GM12878 (cell line): ENCODE data around the gene MRPL53. TPM values are rescaled to one million over a fixed set of nuclear protein-coding genes. Genes with fewer than 3 reads are reported as not detected.

Source experiments
- ATAC-seq: fragments of 200-7000 bp; cut with Tn5 transposase; 3 replicates; pipeline ENCODE4 v1.9.1; 2020; ENCODE audit warnings: mild to moderate bottlenecking, moderate library complexity
- BruUV-seq: library from RNA; stranded (reverse); fragments of 400-500 nt; replicated peaks from 2 replicates; lab custom pipeline; 2021; lab: Mats Ljungman, UMichigan
- CTCF ChIA-PET: fragments of 300-600 bp; sonication (Branson Sonifier 250); formaldehyde crosslinking; extraction: SDS; loops from one replicate; lab custom pipeline; 2021; ENCODE audit warnings: inconsistent platforms; lab: Yijun Ruan, JAX
- POLR2A ChIA-PET: fragments of 350-600 bp; formaldehyde crosslinking; extraction: SDS; loops from one replicate; lab custom pipeline; 2021; ENCODE audit warnings: inconsistent platforms; lab: Charles Lee
- RAD21 ChIA-PET: fragments of 300-600 bp; sonication (Branson Sonifier 250); formaldehyde crosslinking; loops from one replicate; lab custom pipeline; 2023; ENCODE audit warnings: antibody characterized with exemption; ENCODE audit not compliant: unreplicated experiment; lab: Charles Lee
- SMC1A ChIA-PET: fragments of 300-600 bp; sonication (Branson Sonifier 250); formaldehyde crosslinking; loops from one replicate; lab custom pipeline; 2023; ENCODE audit not compliant: unreplicated experiment, uncharacterized antibody; lab: Charles Lee
- DNase-seq: peaks from one replicate; pipeline ENCODE4 v3.0.0-alpha.2; 2011; ENCODE audit warnings: low read depth, low spot score
- FAIRE-seq: peaks from 3 replicates; lab custom pipeline; 2011; peaks lifted over from hg19 to GRCh38; lab: Jason Lieb, UNC
- H2AFZ ChIP-seq: 2 replicates; pipeline ENCODE4 v1.6.0; 2011; ENCODE audit warnings: low read depth, low read length, control low read depth; ENCODE audit not compliant: control insufficient read depth
- H3K27ac ChIP-seq: 2 replicates; pipeline ENCODE4 v1.5.1; 2011; ENCODE audit warnings: control low read depth; ENCODE audit not compliant: control insufficient read depth, insufficient read depth
- H3K27me3 ChIP-seq, 2 experiments: replicated peaks in 1 of 2; 2 replicates each; pipeline versions ENCODE4 v1.6.0 to v1.6.1; 2011; ENCODE audit warnings: low read length in 1 of 2; ENCODE audit not compliant: control insufficient read depth in 2 of 2, insufficient read depth in 2 of 2
- H3K36me3 ChIP-seq, 2 experiments: 2 replicates each; pipeline ENCODE4 v1.5.1; 2011; ENCODE audit warnings: low read length in 1 of 2; ENCODE audit not compliant: control insufficient read depth in 2 of 2, insufficient read depth in 2 of 2
- H3K4me1 ChIP-seq: 2 replicates; pipeline ENCODE4 v1.6.1; 2011; ENCODE audit warnings: mild to moderate bottlenecking, low read length, moderate library complexity, mixed read lengths; ENCODE audit not compliant: control insufficient read depth, insufficient read depth
- H3K4me2 ChIP-seq: 2 replicates; pipeline ENCODE4 v1.6.0; 2011; ENCODE audit warnings: control low read depth; ENCODE audit not compliant: control insufficient read depth, insufficient read depth
- H3K4me3 ChIP-seq: fragments of 200-600 bp; sonication (generic); 2 replicates; pipeline ENCODE4 v1.5.1; 2016
- H3K79me2 ChIP-seq: 2 replicates; pipeline ENCODE4 v1.6.0; 2011; ENCODE audit warnings: low read length; ENCODE audit not compliant: control insufficient read depth, insufficient read depth
- H3K9ac ChIP-seq: 2 replicates; pipeline ENCODE4 v1.8.0; 2011; ENCODE audit warnings: low read length, control low read depth, mixed read lengths; ENCODE audit not compliant: control insufficient read depth, insufficient read depth
- H3K9me3 ChIP-seq: replicated peaks from 3 replicates; pipeline ENCODE4 v1.5.1; 2011; ENCODE audit warnings: mild to moderate bottlenecking, low read length; ENCODE audit not compliant: control insufficient read depth, insufficient read depth
- H4K20me1 ChIP-seq: 2 replicates; pipeline ENCODE4 v1.6.0; 2011; ENCODE audit not compliant: control insufficient read depth, insufficient read depth
- CREB1 ChIP-seq: IDR thresholded peaks from 2 replicates; pipeline ENCODE4 v1.6.1; 2012; ENCODE audit warnings: low read depth, mild to moderate bottlenecking, inconsistent platforms
- FOXM1 ChIP-seq: IDR thresholded peaks from 2 replicates; pipeline ENCODE4 v1.6.1; 2012; ENCODE audit warnings: low read depth, mild to moderate bottlenecking, inconsistent platforms, low read length, moderate library complexity
- HCFC1 ChIP-seq: fragments of 150-350 bp; IDR thresholded peaks from 2 replicates; pipeline ENCODE4 v1.6.1; 2014; ENCODE audit warnings: low read length
- HDAC6 ChIP-seq: fragments of 200-600 bp; sonication (generic); IDR thresholded peaks from one replicate; pipeline ENCODE4 v1.8.0; 2017; ENCODE audit warnings: antibody characterized with exemption; ENCODE audit not compliant: unreplicated experiment
- KLF5 ChIP-seq: fragments of 450-650 bp; IDR thresholded peaks from 2 replicates; pipeline ENCODE4 v1.6.1; 2014; ENCODE audit warnings: mild to moderate bottlenecking; ENCODE audit not compliant: partially characterized antibody
- MTA3 ChIP-seq: IDR thresholded peaks from 2 replicates; pipeline ENCODE4 v1.6.1; 2012; ENCODE audit warnings: low read length, inconsistent platforms, borderline replicate concordance
- NKRF ChIP-seq: fragments of 450-650 bp; conservative IDR thresholded peaks from 2 replicates; pipeline ENCODE4 v1.6.1; 2017; ENCODE audit warnings: mild to moderate bottlenecking, moderate library complexity
- PML ChIP-seq: IDR thresholded peaks from 2 replicates; pipeline ENCODE4 v1.6.1; 2012; ENCODE audit warnings: low read length, inconsistent platforms
- POLR2A ChIP-seq: IDR thresholded peaks from 2 replicates; pipeline ENCODE4 v1.6.1; 2011; ENCODE audit warnings: low read depth, mild to moderate bottlenecking, low read length
- POLR2AphosphoS2 ChIP-seq: IDR thresholded peaks from 2 replicates; pipeline ENCODE4 v1.6.1; 2011; ENCODE audit warnings: low read depth, mild to moderate bottlenecking, low read length, improper control_type of control experiment, moderate library complexity
- POLR2AphosphoS5 ChIP-seq: IDR thresholded peaks from 2 replicates; pipeline ENCODE4 v1.6.1; 2011; ENCODE audit warnings: mild to moderate bottlenecking, low read length, inconsistent platforms
- RCOR1 ChIP-seq: conservative IDR thresholded peaks from 2 replicates; pipeline ENCODE4 v1.6.1; 2012; ENCODE audit warnings: low read depth, low read length, improper control_type of control experiment
- RFX5 ChIP-seq: IDR thresholded peaks from 2 replicates; pipeline ENCODE4 v1.6.1; 2011; ENCODE audit warnings: low read depth, low read length, improper control_type of control experiment
- SUZ12 ChIP-seq: fragments of 200-600 bp; sonication (generic); IDR thresholded peaks from one replicate; pipeline ENCODE4 v1.6.1; 2018; ENCODE audit warnings: antibody characterized with exemption, mild to moderate bottlenecking; ENCODE audit not compliant: unreplicated experiment
- TCF12 ChIP-seq: IDR thresholded peaks from 2 replicates; pipeline ENCODE4 v1.6.1; 2011; ENCODE audit warnings: low read depth, mild to moderate bottlenecking, low read length
- ZBTB40 ChIP-seq: fragments of 450-650 bp; IDR thresholded peaks from 2 replicates; pipeline ENCODE4 v1.6.1; 2016; ENCODE audit warnings: mild to moderate bottlenecking, moderate library complexity, borderline replicate concordance
- WGBS: methylation state at CpG from one replicate; pipeline ENCODE4 v1.1.6; 2016; ENCODE audit warnings: low lambda C conversion rate; ENCODE audit not compliant: insufficient replicate concordance, insufficient coverage; ENCODE audit errors: missing lambda C conversion rate; 5-methylcytosine and 5-hydroxymethylcytosine counted together
- in situ Hi-C: fragments of 300-500 bp; cut with MboI; formaldehyde crosslinking; loops from 9 replicates; pipeline ENCODE4 v1.14.3; 2018; ENCODE audit warnings: mixed read lengths
- intact Hi-C: fragments of 100-400 bp; cut with micrococcal nuclease; formaldehyde crosslinking; loops from one replicate; pipeline ENCODE4 v1.14.2; 2022; ENCODE audit not compliant: unreplicated experiment
- polyA plus RNA-seq, 11 experiments: library from polyadenylated mRNA; depleted of rRNA in 4 of 11; unstranded in 6 of 11; stranded (reverse) in 5 of 11; fragments of >200 nt; fragmentation: Nextera tagmentation in 4 of 11; fragmentation: Illumina TruSeq in 1 of 11; extraction: Ambion mirVana in 4 of 11; extraction: Trizol in 1 of 11; gene quantifications; 1 replicate in 1 of 11; 2 replicates in 10 of 11; pipeline versions ENCODE4 v1.2.1 to v1.2.3, GENCODE V29; 2011 to 2016; ENCODE audit warnings: inconsistent platforms in 2 of 11, missing spikeins in 2 of 11, low read depth in 1 of 11
- total RNA-seq, 4 experiments: library from RNA; depleted of rRNA in 3 of 4; stranded (reverse); fragments of >200 nt in 3 of 4; fragmentation: Illumina TruSeq in 1 of 4; extraction: Trizol in 1 of 4; gene quantifications; 2 replicates each; pipeline versions ENCODE4 v1.2.1 to v1.2.3, GENCODE V29; 2013 to 2021

Gene MRPL53
- total and polyA plus RNA-seq, 10 of the 15 experiments (the other 5 are each of a cell fraction or from before 2014, with no cell fraction given): 15.1 to 167 (median 80.9) TPM

DNA sequence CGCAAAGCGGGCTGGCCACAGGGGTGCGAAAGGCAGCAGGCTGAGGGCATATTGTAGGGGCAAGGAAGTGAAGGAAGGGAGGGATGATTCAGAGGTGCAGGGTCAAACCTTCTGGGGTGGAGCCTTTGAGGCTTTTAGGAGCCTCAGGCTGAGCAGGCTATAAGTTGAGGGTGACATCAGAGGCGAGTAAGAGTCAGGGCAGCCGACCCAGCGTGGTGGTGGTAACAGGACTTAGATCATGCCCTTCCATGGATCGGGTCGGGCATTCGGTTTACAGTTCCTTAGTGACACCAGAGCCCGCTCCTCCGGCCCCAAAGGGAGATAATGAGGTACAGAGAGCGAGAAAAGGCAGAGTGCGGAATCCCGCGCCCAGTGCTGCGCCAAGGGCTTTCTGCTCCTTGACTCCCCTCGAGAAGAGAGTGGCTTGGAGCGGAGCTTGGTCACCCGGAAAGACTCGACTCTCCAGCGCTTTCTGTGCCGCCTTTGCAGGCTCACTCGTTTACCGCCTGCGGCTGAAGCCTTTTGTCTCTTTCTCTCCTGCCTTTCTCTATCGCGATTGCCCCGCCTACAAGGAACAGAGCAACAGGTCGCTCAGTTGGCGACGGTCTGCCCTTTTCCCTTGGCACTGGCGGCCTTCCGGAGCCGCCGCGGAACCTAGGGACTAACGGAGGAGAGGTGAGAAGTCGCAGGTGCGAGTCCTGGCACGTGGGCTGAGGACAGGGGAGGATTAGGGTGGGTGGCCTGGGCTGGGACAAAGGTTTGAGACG lies 26.2 kb upstream of the MRPL53 start (continued):
- no peak for TF ChIP-seq RCOR1
- TF ChIP-seq PML: no peak
- TF ChIP-seq, all 136 proteins: peak for 4

- Histone ChIP-seq H3K27ac (no peak overlapping the region), H3K4me1 (peaks cover 12% of the 10 kb centered on the region), H3K79me2 (no peaks in the 10 kb centered on the region), H3K4me3 (peak overlapping the region; percentile 57; the same call in 1 of the 2 replicates), H4K20me1 (no peaks in the 10 kb centered on the region), H3K9me3 (no peaks in the 10 kb centered on the region), H3K9ac (no peak overlapping the region), H3K27me3 (peaks cover 15 to 25% of the 10 kb centered on the region in 2 experiments; a peak in 3 of 4 replicates), H3K36me3 (peaks cover 0 to 4% of the 10 kb centered on the region in 2 experiments; a peak in 2 of 4 replicates), H2AFZ (peak overlapping the region; percentile 68), H3K4me2 (peak overlapping the region; percentile 46)
- FAIRE-seq (no peak), ATAC-seq (no peak), DNase-seq (no peak)
- CTCF ChIA-PET: interaction anchor here (0.6 to 13.9 kb wide), 2 partner anchors 15 to 89 kb away, joined by 3 to 231 read pairs; partner anchors contain the start of genes CCDC142 and TTC31
- POLR2A ChIA-PET: interaction anchor here (0.9 kb wide), 1 partner anchor 79 kb away, joined by 3 read pairs; no protein-coding TSS in a partner anchor
- no TSS peak for BruUV-seq
- 22% methylated on average over 53 of the region's 61 CpGs for WGBS
- SMC1A ChIA-PET: no interaction called here
- intact Hi-C loops (no loop called here), in situ Hi-C loops (no loop called here)
- no peak for TF ChIP-seq RFX5
- TF ChIP-seq HCFC1: no peak
- TF ChIP-seq POLR2AphosphoS2: no peak
- TF ChIP-seq SUZ12: no peak
- TF ChIP-seq FOXM1: no peak
- TF ChIP-seq MTA3: 0 out of 2 replicates have a peak, but pooled peaks have one; percentile 45
- TF ChIP-seq CREB1: 0 out of 2 replicates have a peak, but pooled peaks have one; percentile 20
- no peak for TF ChIP-seq ZBTB40
- peak; percentile 68 for TF ChIP-seq POLR2A
- no peak for TF ChIP-seq NKRF
- TF ChIP-seq TCF12: no peak
- TF ChIP-seq KLF5: no peak
- TF ChIP-seq POLR2AphosphoS5: 0 out of 2 replicates have a peak, but pooled peaks have one; percentile 26
- peak; percentile 67 for TF ChIP-seq HDAC6
- RAD21 ChIA-PET: no interaction called here
These were observed 25.5 kb upstream of the MRPL53 start for GRCh38 chr2:74497777-74498499.
